K562 (cell line): ENCODE data around the gene UBE2L5. TPM values are rescaled to one million over a fixed set of nuclear protein-coding genes. Genes with fewer than 3 reads are reported as not detected.

Experiments
- ATAC-seq: fragments of 200-7000 bp; cut with Tn5 transposase; 3 replicates; pipeline ENCODE4 v1.9.1; 2020; ENCODE audit warnings: moderate library complexity
- BruUV-seq: library from RNA; stranded (reverse); fragments of 400-500 nt; replicated peaks from 2 replicates; lab custom pipeline; 2021; lab: Mats Ljungman, UMichigan
- CTCF ChIA-PET: fragments of 300-600 bp; formaldehyde crosslinking; extraction: SDS; loops from one replicate; lab custom pipeline; 2021; ENCODE audit warnings: low intra/inter-chr PET ratio; lab: Yijun Ruan, JAX
- POLR2A ChIA-PET: fragments of 300-600, 350-650 bp; sonication (Branson Sonifier 250); formaldehyde crosslinking; extraction: SDS; loops from one replicate; lab custom pipeline; 2021; ENCODE audit warnings: antibody characterized with exemption, inconsistent platforms; lab: Yijun Ruan, JAX
- DNase-seq, 4 experiments: peaks; one replicate each; pipeline versions ENCODE4 v3.0.0 to v3.0.0-alpha.2; 2011 to 2018; ENCODE audit warnings: low spot score in 3 of 4, mixed read lengths in 3 of 4; ENCODE audit errors: extremely low read depth in 1 of 4
- FAIRE-seq: peaks from 2 replicates; lab custom pipeline; 2011; peaks lifted over from hg19 to GRCh38; lab: Jason Lieb, UNC
- H2AFZ ChIP-seq: 2 replicates; pipeline ENCODE4 v1.6.0; 2011; ENCODE audit warnings: low read depth, low read length, control low read depth, inconsistent platforms
- H3K27ac ChIP-seq: fragments of 200-600 bp; 3 replicates; pipeline ENCODE4 v1.8.0; 2011; ENCODE audit warnings: low read depth, mild to moderate bottlenecking, control low read depth, inconsistent platforms, low read length, moderate library complexity, mixed read lengths; ENCODE audit errors: extremely low read depth
- H3K27me3 ChIP-seq, 2 experiments: fragments of 300-600 bp in 1 of 2; 2 replicates in 1 of 2; 3 replicates in 1 of 2; pipeline versions ENCODE4 v1.6.0 to v1.8.0; 2011; ENCODE audit warnings: inconsistent platforms in 2 of 2, low read length in 2 of 2, mild to moderate bottlenecking in 1 of 2, mixed read lengths in 1 of 2, moderate library complexity in 1 of 2; ENCODE audit not compliant: control insufficient read depth in 2 of 2, insufficient read depth in 2 of 2
- H3K36me3 ChIP-seq: fragments of 300-600 bp; 3 replicates; pipeline ENCODE4 v1.8.0; 2011; ENCODE audit warnings: mild to moderate bottlenecking, low read length, inconsistent platforms; ENCODE audit not compliant: control insufficient read depth, insufficient read depth
- H3K4me1 ChIP-seq, 2 experiments: fragments of 200-600 bp in 1 of 2; replicated peaks in 1 of 2; 2 replicates in 1 of 2; 3 replicates in 1 of 2; pipeline versions ENCODE4 v1.5.1 to v1.8.0; 2011; ENCODE audit warnings: inconsistent platforms in 2 of 2, low read length in 2 of 2, mild to moderate bottlenecking in 1 of 2, mixed read lengths in 1 of 2, moderate library complexity in 1 of 2; ENCODE audit not compliant: control insufficient read depth in 2 of 2, insufficient read depth in 2 of 2
- H3K4me2 ChIP-seq: 2 replicates; pipeline ENCODE4 v1.6.1; 2011; ENCODE audit warnings: low read length, control low read depth, inconsistent platforms, mixed read lengths; ENCODE audit not compliant: insufficient read depth
- H3K4me3 ChIP-seq: fragments of 200-600 bp; sonication (generic), shearing (Covaris generic); 2 replicates; pipeline ENCODE4 v1.5.1; 2016; ENCODE audit warnings: control low read depth, inconsistent platforms
- H3K79me2 ChIP-seq: fragments of 200-600 bp; 3 replicates; pipeline ENCODE4 v1.8.0; 2011; ENCODE audit warnings: low read length, inconsistent platforms; ENCODE audit not compliant: control insufficient read depth, insufficient read depth
- H3K9ac ChIP-seq, 2 experiments: 2 replicates each; pipeline versions ENCODE4 v1.6.0 to v1.6.1; 2011; ENCODE audit warnings: low read depth in 2 of 2, low read length in 2 of 2, control low read depth in 1 of 2, inconsistent platforms in 1 of 2, mild to moderate bottlenecking in 1 of 2, mixed read lengths in 1 of 2; ENCODE audit not compliant: insufficient read depth in 1 of 2
- H3K9me1 ChIP-seq: one replicate; pipeline ENCODE4 v1.6.0; 2011; ENCODE audit warnings: inconsistent platforms, mild to moderate bottlenecking, low read length, moderate library complexity; ENCODE audit not compliant: control insufficient read depth, insufficient read depth
- H3K9me3 ChIP-seq: replicated peaks from 2 replicates; pipeline ENCODE4 v1.5.1; 2011; ENCODE audit warnings: low read depth, low read length, inconsistent platforms; ENCODE audit not compliant: control insufficient read depth, insufficient read depth
- H4K20me1 ChIP-seq: replicated peaks from 2 replicates; pipeline ENCODE4 v1.6.1; 2011; ENCODE audit warnings: low read length, inconsistent platforms, mixed read lengths; ENCODE audit not compliant: control insufficient read depth, insufficient read depth
- HNRNPL ChIP-seq: fragments of 200-400 bp; formaldehyde crosslinking; IDR thresholded peaks from 2 replicates; pipeline ENCODE4 v1.6.1; 2017; ENCODE audit warnings: low read depth, mild to moderate bottlenecking, low read length
- MBD2 ChIP-seq: sonication (generic); IDR thresholded peaks from 2 replicates; pipeline ENCODE4 v1.6.1; 2016; ENCODE audit warnings: low read depth, borderline replicate concordance
- PHF8 ChIP-seq: fragments of 200-600 bp; sonication (generic); IDR thresholded peaks from 2 replicates; pipeline ENCODE4 v1.6.1; 2012; ENCODE audit warnings: mixed run types, mild to moderate bottlenecking, inconsistent platforms, low read length, moderate library complexity, borderline replicate concordance
- POLR2G ChIP-seq: fragments of 200-400 bp; formaldehyde crosslinking; IDR thresholded peaks from 2 replicates; pipeline ENCODE4 v1.6.1; 2017; ENCODE audit warnings: low read depth, mild to moderate bottlenecking, antibody characterized with exemption, low read length, moderate library complexity
- PRDM10 ChIP-seq: fragments of 450-650 bp; IDR thresholded peaks from 2 replicates; pipeline ENCODE4 v1.6.1; 2018; ENCODE audit not compliant: partially characterized antibody
- RBBP5 ChIP-seq: fragments of 200-600 bp; sonication (generic); IDR thresholded peaks from 2 replicates; pipeline ENCODE4 v1.6.1; 2012; ENCODE audit warnings: borderline replicate concordance, mild to moderate bottlenecking, low read length, control low read depth, inconsistent platforms; ENCODE audit not compliant: insufficient read depth, poor library complexity, severe bottlenecking
- ZBTB7A ChIP-seq: IDR thresholded peaks from 2 replicates; pipeline ENCODE4 v1.6.1; 2011; ENCODE audit warnings: low read depth, mild to moderate bottlenecking, low read length, moderate library complexity, borderline replicate concordance; ENCODE audit not compliant: control insufficient read depth
- ZNF23 ChIP-seq: fragments of 250-450 bp; sonication (Bioruptor Pico); IDR thresholded peaks from 2 replicates; pipeline ENCODE4 v1.4.0; 2020; ENCODE audit warnings: mild to moderate bottlenecking
- ZNF384 ChIP-seq: IDR thresholded peaks from 2 replicates; pipeline ENCODE4 v1.6.1; 2012; ENCODE audit warnings: low read depth, low read length, improper control_type of control experiment
- WGBS: fragments of 100-300 bp; shearing (Covaris generic); methylation state at CpG from one replicate; pipeline ENCODE4 v1.1.6; 2016; ENCODE audit warnings: low coverage, mixed read lengths; ENCODE audit not compliant: insufficient coverage; ENCODE audit errors: missing lambda C conversion rate; 5-methylcytosine and 5-hydroxymethylcytosine counted together
- in situ Hi-C: fragments of 300-500 bp; cut with MboI; formaldehyde crosslinking; loops from 4 replicates; pipeline ENCODE4 v1.15.0; 2018; ENCODE audit warnings: inconsistent platforms, mixed read lengths
- intact Hi-C: fragments of 100-400 bp; cut with micrococcal nuclease; formaldehyde crosslinking; loops from 2 replicates; pipeline ENCODE4 v1.14.2; 2022
- polyA plus RNA-seq, 8 experiments: library from polyadenylated mRNA; depleted of rRNA in 4 of 8; stranded (reverse) in 5 of 8; unstranded in 3 of 8; fragments of >200 nt; fragmentation: Nextera tagmentation in 2 of 8; fragmentation: Illumina TruSeq in 1 of 8; extraction: Ambion mirVana in 2 of 8; extraction: Trizol in 1 of 8; gene quantifications; 2 replicates each; pipeline versions ENCODE4 v1.2.1 to v1.2.3, GENCODE V29; 2011 to 2014; ENCODE audit warnings: inconsistent platforms in 1 of 8, missing spikeins in 1 of 8
- total RNA-seq, 7 experiments: library from RNA; depleted of rRNA in 6 of 7; stranded (reverse); fragments of >200 nt in 6 of 7; fragmentation: Illumina TruSeq in 2 of 7; extraction: Trizol in 2 of 7; gene quantifications; 2 replicates each; pipeline versions ENCODE4 v1.2.1 to v1.2.3, GENCODE V29; 2011 to 2021; ENCODE audit warnings: low replicate concordance in 1 of 7
- TF ChIP-seq, protein P1 (sequence below): fragments of 150-350 bp; conservative IDR thresholded peaks from 2 replicates; pipeline ENCODE4 v1.6.1; 2014; ENCODE audit warnings: low read length
- TF ChIP-seq, protein P2 (sequence below): fragments of 200-800 bp; sonication (Bioruptor generic); IDR thresholded peaks from 2 replicates; pipeline ENCODE4 v1.6.1; 2017; ENCODE audit warnings: missing genetic modification characterization, missing compliant biosample characterization

Gene UBE2L5
- total and polyA plus RNA-seq, 9 of the 15 experiments (the other 6 are each of a cell fraction or from before 2014, with no cell fraction given), result 0.22 to 1.5 (median 0.86) TPM; not detected in 6

DNA sequence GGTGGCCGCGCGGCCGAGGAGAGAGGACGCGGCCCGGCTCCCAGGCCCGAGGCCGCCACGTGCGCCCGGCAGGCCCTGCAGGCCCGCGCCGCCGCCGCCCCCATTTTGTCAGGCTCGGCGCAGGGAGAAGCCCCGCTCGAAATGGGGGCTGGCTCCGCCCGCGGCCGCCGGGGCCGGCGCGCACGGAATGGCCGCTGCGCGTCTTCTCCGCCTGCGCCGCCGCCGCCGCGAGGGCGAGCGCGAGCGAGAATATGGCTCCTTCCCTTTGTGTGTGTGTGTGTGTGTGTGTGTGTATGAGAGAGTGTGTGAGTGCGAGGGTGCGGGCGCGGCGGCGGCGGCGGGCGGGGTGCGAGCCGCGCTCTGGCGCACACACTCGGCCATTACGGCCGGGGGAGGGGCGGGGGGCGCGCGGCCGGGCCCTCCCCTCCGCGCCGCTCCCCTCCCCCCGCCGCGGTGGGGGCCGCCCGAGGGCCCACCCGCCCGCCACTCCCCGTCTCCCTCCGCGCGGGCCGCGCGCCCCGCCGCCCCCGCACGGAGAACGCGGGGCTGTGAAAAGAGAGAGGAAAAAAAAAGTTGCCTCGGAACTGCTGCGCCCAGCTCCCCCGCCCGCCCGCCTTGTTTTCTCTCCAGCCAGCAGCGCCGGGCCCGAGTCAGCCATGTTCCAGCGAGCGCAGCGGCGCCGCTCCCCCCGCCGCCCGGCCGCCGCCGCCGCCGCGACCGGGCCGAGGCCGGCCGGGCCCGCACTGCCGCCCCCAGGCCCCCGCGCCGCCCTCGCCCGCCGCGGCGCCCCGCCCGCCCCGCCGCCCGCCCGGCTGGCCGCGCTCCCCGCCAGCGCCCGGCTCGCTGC lies 42.4 kb downstream of the UBE2L5 start:
- DNase-seq, result peak; percentile 62 to 75 (median 66)
- Histone ChIP-seq H3K79me2 (peaks cover 44% of the 10 kb centered on the region), H3K9me3 (no peaks in the 10 kb centered on the region), H3K4me1 (peaks cover 0 to 11% of the 10 kb centered on the region in 2 experiments; a peak in 3 of 5 replicates), H3K4me3 (peak overlapping the region; percentile 73), H3K27me3 (no peaks in the 10 kb centered on the region), H3K9ac (peak overlapping the region; percentile 86 to 99), H3K36me3 (peaks cover 31% of the 10 kb centered on the region), H4K20me1 (peaks cover 3% of the 10 kb centered on the region; the same call in 1 of the 2 replicates), H2AFZ (no peak overlapping the region), H3K27ac (peak overlapping the region; percentile 91), H3K4me2 (peak overlapping the region; percentile 80; the same call in 1 of the 2 replicates), H3K9me1 (no peaks in the 10 kb centered on the region)
- BruUV-seq, result no TSS peak
- in situ Hi-C loops, result no loop called here
- ChIA-PET CTCF (no interaction called here), POLR2A (interaction anchor here (1.0 to 2.1 kb wide), 2 partner anchors 98 to 152 kb away, joined by 3 to 13 read pairs; partner anchors contain the start of gene USPL1)
- peak; percentile 48 for ATAC-seq
- intact Hi-C loops, result loop anchor here (1.0 to 10.0 kb wide), 4 partner anchors 90 to 210 kb away; partner anchors contain the start of genes KATNAL1 and USPL1
- FAIRE-seq, result no peak
- WGBS, result no CpG with 5 or more reads among the region's 136 CpGs
- TF ChIP-seq MBD2 (no peak), PRDM10 (no peak), RBBP5 (peak; percentile 83), ZNF384 (peak; percentile 78), ZNF23 (CRISPR knock-in tag) (no peak), POLR2G (peak; percentile 84), HNRNPL (no peak), ZBTB7A (peak; percentile 71; the same call in 1 of the 2 replicates), PHF8 (peak; percentile 36; the same call in 1 of the 2 replicates)
- TF ChIP-seq, protein P1, sequence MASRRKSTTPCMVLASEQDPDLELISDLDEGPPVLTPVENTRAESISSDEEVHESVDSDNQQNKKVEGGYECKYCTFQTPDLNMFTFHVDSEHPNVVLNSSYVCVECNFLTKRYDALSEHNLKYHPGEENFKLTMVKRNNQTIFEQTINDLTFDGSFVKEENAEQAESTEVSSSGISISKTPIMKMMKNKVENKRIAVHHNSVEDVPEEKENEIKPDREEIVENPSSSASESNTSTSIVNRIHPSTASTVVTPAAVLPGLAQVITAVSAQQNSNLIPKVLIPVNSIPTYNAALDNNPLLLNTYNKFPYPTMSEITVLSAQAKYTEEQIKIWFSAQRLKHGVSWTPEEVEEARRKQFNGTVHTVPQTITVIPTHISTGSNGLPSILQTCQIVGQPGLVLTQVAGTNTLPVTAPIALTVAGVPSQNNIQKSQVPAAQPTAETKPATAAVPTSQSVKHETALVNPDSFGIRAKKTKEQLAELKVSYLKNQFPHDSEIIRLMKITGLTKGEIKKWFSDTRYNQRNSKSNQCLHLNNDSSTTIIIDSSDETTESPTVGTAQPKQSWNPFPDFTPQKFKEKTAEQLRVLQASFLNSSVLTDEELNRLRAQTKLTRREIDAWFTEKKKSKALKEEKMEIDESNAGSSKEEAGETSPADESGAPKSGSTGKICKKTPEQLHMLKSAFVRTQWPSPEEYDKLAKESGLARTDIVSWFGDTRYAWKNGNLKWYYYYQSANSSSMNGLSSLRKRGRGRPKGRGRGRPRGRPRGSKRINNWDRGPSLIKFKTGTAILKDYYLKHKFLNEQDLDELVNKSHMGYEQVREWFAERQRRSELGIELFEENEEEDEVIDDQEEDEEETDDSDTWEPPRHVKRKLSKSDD, result no peak
- TF ChIP-seq, protein P2, sequence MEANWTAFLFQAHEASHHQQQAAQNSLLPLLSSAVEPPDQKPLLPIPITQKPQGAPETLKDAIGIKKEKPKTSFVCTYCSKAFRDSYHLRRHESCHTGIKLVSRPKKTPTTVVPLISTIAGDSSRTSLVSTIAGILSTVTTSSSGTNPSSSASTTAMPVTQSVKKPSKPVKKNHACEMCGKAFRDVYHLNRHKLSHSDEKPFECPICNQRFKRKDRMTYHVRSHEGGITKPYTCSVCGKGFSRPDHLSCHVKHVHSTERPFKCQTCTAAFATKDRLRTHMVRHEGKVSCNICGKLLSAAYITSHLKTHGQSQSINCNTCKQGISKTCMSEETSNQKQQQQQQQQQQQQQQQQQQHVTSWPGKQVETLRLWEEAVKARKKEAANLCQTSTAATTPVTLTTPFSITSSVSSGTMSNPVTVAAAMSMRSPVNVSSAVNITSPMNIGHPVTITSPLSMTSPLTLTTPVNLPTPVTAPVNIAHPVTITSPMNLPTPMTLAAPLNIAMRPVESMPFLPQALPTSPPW (CRISPR knock-in tag), result peak; percentile 93
